ENCODE results near the gene ZDHHC14. TPM values are rescaled to one million over a fixed set of nuclear protein-coding genes. Genes with fewer than 3 reads are reported as not detected.

ZDHHC14 gene
- total and polyA plus RNA-seq, 2 of the 8 experiments (the other 6 are each of a cell fraction or from before 2014, with no cell fraction given), result 2.9 to 5.3 TPM

DNA sequence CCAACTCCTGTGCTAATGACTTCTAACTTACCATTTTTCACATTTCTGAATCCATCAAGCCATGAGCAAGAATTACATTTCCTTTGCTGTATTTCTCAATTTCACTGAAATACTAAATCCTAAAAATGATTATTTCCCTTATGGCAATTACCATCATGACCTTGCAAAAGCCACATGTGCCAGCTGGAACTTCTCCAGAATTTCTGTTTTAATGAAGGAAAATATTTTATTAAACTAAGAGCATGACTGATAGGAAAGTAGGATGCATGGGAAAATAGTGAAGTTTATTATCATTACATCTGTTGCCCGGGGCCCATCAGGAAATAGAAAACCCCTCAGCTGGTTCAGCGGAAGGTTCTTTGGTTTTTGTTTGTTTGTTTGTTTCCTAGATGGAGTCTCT, 43.2 kb upstream of the ZDHHC14 start (continued):
- TF ChIP-seq RXRA (IDR thresholded peaks at IDR 0.05; ENCODE audit: insufficient read depth, low read depth, low read length) (no peak), TBP (IDR thresholded peaks at IDR 0.05; ENCODE audit: low read depth, low read length) (no peak), CBX8 (IDR thresholded peaks at IDR 0.05; ENCODE audit: borderline replicate concordance, low read depth, low read length) (no peak), BRCA1 (IDR thresholded peaks at IDR 0.05; ENCODE audit: low read depth, low read length) (no peak), RBBP5 (IDR thresholded peaks at IDR 0.05; ENCODE audit: borderline replicate concordance, low read depth, low read length) (no peak)
